Mesenchymal stem cell (in vitro differentiated cells and primary cell): Measurements from ENCODE around the gene LEMD3.

ENCODE experiments used
- DNase-seq: peaks from one replicate; pipeline ENCODE4 v3.0.0-alpha.2; 2013
- H2AFZ ChIP-seq: one replicate; pipeline ENCODE4 v1.6.1; 2013; ENCODE audit warnings: low read depth, mild to moderate bottlenecking, control low read depth, inconsistent platforms, low read length, moderate library complexity
- H2AK5ac ChIP-seq: 2 replicates; pipeline ENCODE4 v1.6.1; 2013; ENCODE audit warnings: low read length, moderate library complexity, mild to moderate bottlenecking, inconsistent platforms; ENCODE audit not compliant: severe bottlenecking
- H2BK120ac ChIP-seq: one replicate; pipeline ENCODE4 v1.6.1; 2013; ENCODE audit warnings: low read depth, mild to moderate bottlenecking, inconsistent platforms, low read length, moderate library complexity
- H2BK12ac ChIP-seq, 2 experiments: one replicate each; pipeline ENCODE4 v1.6.1; 2013; ENCODE audit warnings: inconsistent platforms in 2 of 2, low read length in 2 of 2, mild to moderate bottlenecking in 2 of 2, moderate library complexity in 2 of 2, control low read depth in 1 of 2
- H2BK15ac ChIP-seq: one replicate; pipeline ENCODE4 v1.6.1; 2013; ENCODE audit warnings: mild to moderate bottlenecking, low read depth, inconsistent platforms; ENCODE audit not compliant: poor library complexity, severe bottlenecking
- H2BK5ac ChIP-seq: 2 replicates; pipeline ENCODE4 v1.6.1; 2013; ENCODE audit warnings: low read depth, mild to moderate bottlenecking, low read length, control low read depth, inconsistent platforms; ENCODE audit not compliant: poor library complexity, severe bottlenecking
- H3K14ac ChIP-seq, 2 experiments: one replicate each; pipeline ENCODE4 v1.6.1; 2013; ENCODE audit warnings: inconsistent platforms in 2 of 2, low read length in 2 of 2, control low read depth in 1 of 2, mild to moderate bottlenecking in 1 of 2, moderate library complexity in 1 of 2
- H3K18ac ChIP-seq, 2 experiments: one replicate each; pipeline ENCODE4 v1.6.1; 2013; ENCODE audit warnings: inconsistent platforms in 2 of 2, low read length in 2 of 2, control low read depth in 1 of 2, low read depth in 1 of 2, mild to moderate bottlenecking in 1 of 2
- H3K23ac ChIP-seq, 2 experiments: one replicate each; pipeline ENCODE4 v1.6.1; 2013; ENCODE audit warnings: inconsistent platforms in 2 of 2, low read length in 2 of 2, mild to moderate bottlenecking in 2 of 2, moderate library complexity in 2 of 2, control low read depth in 1 of 2
- H3K27ac ChIP-seq: 2 replicates; pipeline ENCODE4 v1.5.1; 2013; ENCODE audit warnings: mild to moderate bottlenecking, moderate library complexity, low read length, control low read depth, inconsistent platforms; ENCODE audit not compliant: poor library complexity, severe bottlenecking
- H3K27me3 ChIP-seq, 2 experiments: 2 replicates each; pipeline versions ENCODE4 v1.6.1 to v1.7.0; 2013; ENCODE audit warnings: low read length in 2 of 2, mild to moderate bottlenecking in 2 of 2, moderate library complexity in 2 of 2, control low read depth in 1 of 2, inconsistent platforms in 1 of 2; ENCODE audit not compliant: control insufficient read depth in 1 of 2, insufficient read depth in 1 of 2
- H3K36me3 ChIP-seq, 2 experiments: 2 replicates each; pipeline versions ENCODE4 v1.6.1 to v1.7.0; 2013; ENCODE audit warnings: low read length in 2 of 2, control low read depth in 1 of 2, inconsistent platforms in 1 of 2, low read depth in 1 of 2, mild to moderate bottlenecking in 1 of 2; ENCODE audit not compliant: insufficient read depth in 2 of 2, control insufficient read depth in 1 of 2
- H3K4ac ChIP-seq, 2 experiments: one replicate each; pipeline ENCODE4 v1.6.1; 2013; ENCODE audit warnings: inconsistent platforms in 2 of 2, low read length in 2 of 2, mild to moderate bottlenecking in 2 of 2, moderate library complexity in 2 of 2, control low read depth in 1 of 2, low read depth in 1 of 2
- H3K4me1 ChIP-seq: 2 replicates; pipeline ENCODE4 v1.6.1; 2013; ENCODE audit warnings: low read depth, low read length, control low read depth; ENCODE audit not compliant: control insufficient read depth, insufficient read depth
- H3K4me2 ChIP-seq: 2 replicates; pipeline ENCODE4 v1.6.1; 2013; ENCODE audit warnings: low read length, mild to moderate bottlenecking, inconsistent platforms; ENCODE audit not compliant: poor library complexity, severe bottlenecking
- H3K4me3 ChIP-seq, 2 experiments: 2 replicates each; pipeline versions ENCODE4 v1.5.1 to v1.7.0; 2013; ENCODE audit warnings: low read length in 2 of 2, mild to moderate bottlenecking in 2 of 2, control low read depth in 1 of 2, low read depth in 1 of 2; ENCODE audit not compliant: insufficient read depth in 1 of 2
- H3K79me1 ChIP-seq: replicated peaks from 2 replicates; pipeline ENCODE4 v1.6.1; 2013; ENCODE audit warnings: mild to moderate bottlenecking, control low read depth, low read length, inconsistent platforms; ENCODE audit not compliant: poor library complexity, severe bottlenecking
- H3K9ac ChIP-seq: 2 replicates; pipeline ENCODE4 v1.7.0; 2013; ENCODE audit warnings: mild to moderate bottlenecking, low read length, moderate library complexity
- H3K9me3 ChIP-seq: 2 replicates; pipeline ENCODE4 v1.7.0; 2013; ENCODE audit warnings: mild to moderate bottlenecking, low read length; ENCODE audit not compliant: control insufficient read depth
- H4K8ac ChIP-seq: one replicate; pipeline ENCODE4 v1.6.1; 2013; ENCODE audit warnings: inconsistent platforms, mild to moderate bottlenecking, low read length, moderate library complexity
- H4K91ac ChIP-seq: one replicate; pipeline ENCODE4 v1.6.1; 2013; ENCODE audit warnings: mild to moderate bottlenecking, low read length, inconsistent platforms
- WGBS: methylation state at CpG from one replicate; pipeline ENCODE4 v1.1.7; 2013; ENCODE audit warnings: mixed read lengths; 5-methylcytosine and 5-hydroxymethylcytosine counted together

LEMD3 gene

DNA sequence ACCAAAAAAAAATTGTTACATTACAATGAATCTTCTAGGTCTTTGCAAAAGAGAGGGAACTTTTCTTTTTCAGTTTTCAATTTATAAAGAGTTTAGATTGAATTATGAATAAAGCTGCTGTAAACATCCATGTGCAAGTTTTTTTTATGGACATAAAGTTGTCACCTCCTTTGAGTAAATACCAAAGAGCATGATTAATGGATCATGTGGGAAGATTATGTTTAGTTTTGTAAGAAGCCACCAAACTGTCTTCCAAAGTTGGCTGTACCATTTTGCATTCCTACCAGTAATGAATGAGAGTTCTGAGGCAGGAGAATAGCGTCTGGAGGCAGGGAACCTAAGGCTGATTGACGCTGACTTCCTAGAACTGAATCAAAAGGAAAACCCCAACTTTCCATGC, 30.2 kb downstream of the LEMD3 start:
- Histone ChIP-seq H3K36me3 (peaks cover 0 to 3% of the 10 kb centered on the region in 2 experiments), H4K91ac (no peak overlapping the region), H3K27me3 (no peaks in the 10 kb centered on the region), H3K4me2 (no peak overlapping the region), H4K8ac (no peak overlapping the region), H3K4ac (no peak overlapping the region), H2BK120ac (no peak overlapping the region), H3K14ac (no peak overlapping the region), H2BK12ac (no peak overlapping the region), H2BK15ac (no peak overlapping the region), H3K4me1 (no peaks in the 10 kb centered on the region), H2BK5ac (no peak overlapping the region), H3K27ac (no peak overlapping the region), H3K4me3 (no peak overlapping the region), H3K23ac (no peak overlapping the region), H3K9me3 (no peaks in the 10 kb centered on the region), H3K18ac (no peak overlapping the region), H3K79me1 (peaks cover 21% of the 10 kb centered on the region), H2AK5ac (no peak overlapping the region), H2AFZ (no peak overlapping the region), H3K9ac (no peak overlapping the region)
- no peak for DNase-seq
- WGBS: 100% methylated on average over 2 of the region's 2 CpGs

DNA sequence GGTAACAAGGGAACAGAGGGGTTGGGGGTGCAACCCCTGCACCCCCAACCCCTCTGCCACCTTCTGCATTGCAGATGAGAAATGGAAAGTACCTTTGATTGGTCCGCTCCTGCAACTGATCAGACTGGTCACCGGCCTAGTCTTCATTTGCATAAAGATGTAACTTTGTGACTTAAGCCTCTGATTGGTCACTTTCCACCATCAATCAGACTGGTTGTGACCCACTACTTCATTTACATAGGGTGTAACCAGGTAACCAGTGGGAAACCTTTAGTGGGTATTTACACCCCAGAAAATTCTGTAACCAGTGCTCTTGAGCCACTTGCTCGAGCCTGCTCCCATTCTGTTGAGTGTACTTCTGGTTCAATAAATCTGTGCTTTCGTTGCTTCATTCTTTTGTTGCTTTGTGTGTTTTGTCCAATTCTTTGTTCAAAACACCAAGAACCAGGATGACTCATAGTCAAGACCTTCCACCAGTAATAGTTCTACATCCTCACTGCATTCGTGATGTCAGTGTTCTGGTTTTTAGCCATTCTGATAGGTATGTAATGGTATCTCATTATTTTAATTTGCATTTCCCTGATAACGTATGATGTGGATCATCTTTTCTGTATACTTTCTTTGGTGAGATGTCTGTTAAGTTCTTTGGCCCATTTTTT, 30.8 kb downstream of the LEMD3 start:
- 91% methylated on average over 5 of the region's 6 CpGs for WGBS
- H2BK15ac ChIP-seq: no peak overlapping the region
- no peak overlapping the region for H3K14ac ChIP-seq
- no peak overlapping the region for H3K18ac ChIP-seq
- no peak overlapping the region for H4K91ac ChIP-seq
- no peak overlapping the region for H3K4me2 ChIP-seq
- no peak overlapping the region for H2AK5ac ChIP-seq
- H2AFZ ChIP-seq: no peak overlapping the region
- H3K9me3 ChIP-seq: no peaks in the 10 kb centered on the region
- peaks cover 0 to 3% of the 10 kb centered on the region in 2 experiments for H3K36me3 ChIP-seq
- no peaks in the 10 kb centered on the region for H3K4me1 ChIP-seq
- H4K8ac ChIP-seq: no peak overlapping the region
- no peak overlapping the region for H2BK12ac ChIP-seq
- peaks cover 19% of the 10 kb centered on the region for H3K79me1 ChIP-seq
- no peak overlapping the region for H2BK120ac ChIP-seq
- no peak overlapping the region for H3K23ac ChIP-seq
- H3K4me3 ChIP-seq: no peak overlapping the region
- H3K27ac ChIP-seq: no peak overlapping the region
- H2BK5ac ChIP-seq: no peak overlapping the region
- no peak for DNase-seq
- no peak overlapping the region for H3K4ac ChIP-seq
- H3K9ac ChIP-seq: no peak overlapping the region
- no peaks in the 10 kb centered on the region for H3K27me3 ChIP-seq

DNA sequence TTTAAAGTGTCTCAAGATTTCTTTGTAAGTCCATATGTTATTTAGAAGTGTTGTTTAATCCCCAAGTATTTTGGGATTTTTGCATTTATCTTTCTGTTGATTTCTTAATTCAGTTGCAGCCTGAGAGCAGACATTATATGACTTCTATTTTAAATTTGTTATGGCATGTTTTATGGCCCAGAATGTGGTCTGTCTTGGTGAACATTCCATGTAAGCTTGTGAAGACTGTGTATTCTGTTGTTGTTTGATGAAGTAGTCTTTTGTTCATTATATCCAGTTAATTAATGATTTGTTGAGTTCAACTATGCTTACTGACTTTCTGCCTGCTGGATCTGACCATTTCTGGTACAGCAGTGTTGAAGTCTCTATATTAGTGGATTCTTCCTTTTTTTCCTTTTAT, 34.0 kb downstream of the LEMD3 start:
- Histone ChIP-seq H3K4me3 (no peak overlapping the region), H3K18ac (no peak overlapping the region), H3K27ac (no peak overlapping the region), H3K4me1 (no peaks in the 10 kb centered on the region), H3K36me3 (no peaks in the 10 kb centered on the region), H3K4me2 (no peak overlapping the region), H4K8ac (no peak overlapping the region), H3K14ac (no peak overlapping the region), H3K9me3 (no peaks in the 10 kb centered on the region), H2BK5ac (no peak overlapping the region), H2BK120ac (no peak overlapping the region), H3K9ac (no peak overlapping the region), H3K27me3 (no peaks in the 10 kb centered on the region), H3K23ac (no peak overlapping the region), H2AFZ (no peak overlapping the region), H2BK15ac (no peak overlapping the region), H2BK12ac (no peak overlapping the region), H2AK5ac (no peak overlapping the region), H3K4ac (no peak overlapping the region), H3K79me1 (peaks cover 17% of the 10 kb centered on the region), H4K91ac (no peak overlapping the region)
- DNase-seq: no peak

DNA sequence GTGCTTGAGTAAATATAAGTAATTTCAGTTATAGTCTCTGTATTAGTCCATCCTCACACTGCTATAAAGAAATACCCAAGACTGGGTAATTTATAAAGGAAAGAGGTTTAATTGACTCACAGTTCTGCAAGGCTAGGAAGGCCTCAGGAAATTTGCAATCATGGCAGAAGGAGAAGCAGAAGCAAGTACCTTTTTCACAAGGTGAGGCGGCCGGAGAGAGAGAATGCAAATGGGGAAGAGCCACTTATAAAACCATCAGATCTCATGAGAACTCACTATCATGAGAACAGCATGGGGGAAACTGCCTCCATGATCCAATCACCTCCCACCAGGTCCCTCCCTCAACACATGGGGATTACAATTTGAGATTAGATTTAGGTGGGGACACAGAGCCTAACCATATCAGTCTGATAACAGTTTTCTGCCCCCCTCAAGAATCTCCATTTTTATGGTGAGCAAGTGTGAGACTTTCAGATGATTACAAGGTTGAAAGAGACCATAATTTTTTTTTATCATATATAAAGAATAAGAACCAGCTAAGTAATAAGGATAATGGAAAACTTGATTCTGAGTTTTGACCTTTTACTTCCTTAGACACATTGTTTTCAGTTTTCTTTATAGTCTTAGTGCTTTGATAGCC, 35.6 kb downstream of the LEMD3 start:
- Histone ChIP-seq H3K27me3 (no peaks in the 10 kb centered on the region), H3K14ac (no peak overlapping the region), H3K79me1 (peaks cover 14% of the 10 kb centered on the region), H3K18ac (no peak overlapping the region), H2BK15ac (no peak overlapping the region), H3K27ac (no peak overlapping the region), H3K23ac (no peak overlapping the region), H2AK5ac (no peak overlapping the region), H4K8ac (no peak overlapping the region), H2BK5ac (no peak overlapping the region), H3K4ac (no peak overlapping the region), H3K36me3 (no peaks in the 10 kb centered on the region), H2AFZ (no peak overlapping the region), H3K9ac (no peak overlapping the region), H2BK12ac (no peak overlapping the region), H3K4me3 (no peak overlapping the region), H3K4me1 (no peaks in the 10 kb centered on the region), H3K4me2 (no peak overlapping the region), H3K9me3 (no peaks in the 10 kb centered on the region), H4K91ac (no peak overlapping the region), H2BK120ac (no peak overlapping the region)
- no peak for DNase-seq
- 100% methylated on average over 1 of the region's 2 CpGs for WGBS
